ENCODE measurements around the gene UNC79. TPM values are rescaled to one million over a fixed set of nuclear protein-coding genes. Genes with fewer than 3 reads are reported as not detected.

Gene UNC79
- total and polyA plus RNA-seq, 2 donors = 0.05 to 0.11 TPM

DNA sequence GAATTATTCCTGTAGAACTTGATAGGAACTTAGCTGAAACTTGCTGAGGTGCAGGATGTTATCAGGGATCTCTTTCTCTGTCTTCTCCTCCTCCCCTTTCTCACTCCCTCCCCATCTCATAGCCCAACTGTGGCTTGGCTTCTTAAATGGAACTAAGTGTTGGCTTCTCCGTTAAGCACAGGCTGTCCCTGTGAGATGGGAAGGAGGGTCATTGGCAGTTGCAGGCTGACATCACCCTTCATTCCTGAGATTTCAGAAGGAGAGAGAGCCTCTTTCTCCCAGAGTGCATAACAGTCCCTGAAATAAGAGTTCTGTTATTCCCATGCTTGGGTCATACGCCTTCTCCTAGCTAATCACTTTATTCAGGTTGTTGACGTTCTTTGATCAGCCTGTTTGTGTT lies 162.0 kb downstream of the UNC79 start:
- Histone ChIP-seq H3K4me3 (ENCODE audit: low read length in 2 of 2) (no peak overlapping the region), H3K36me3 (ENCODE audit: control insufficient read depth in 2 of 2, insufficient read depth in 2 of 2, low read length in 1 of 2) (no peaks in the 10 kb centered on the region), H3K27me3 (ENCODE audit: control insufficient read depth in 2 of 2, insufficient read depth in 1 of 2, low read length in 1 of 2) (no peaks in the 10 kb centered on the region), H3K4me1 (ENCODE audit: control insufficient read depth in 2 of 2, insufficient read depth in 2 of 2, low read length in 2 of 2) (no peaks in the 10 kb centered on the region), H3K9me3 (ENCODE audit: control insufficient read depth in 2 of 2, insufficient read depth in 1 of 2, low read length in 1 of 2) (no peaks in the 10 kb centered on the region), H3K27ac (ENCODE audit: low read depth in 1 of 2, low read length in 1 of 2) (no peak overlapping the region)
- 58% methylated on average over 3 of the region's 3 CpGs for WGBS
- DNase-seq (ENCODE audit: low read depth in 6 of 9, low spot score in 9 of 9) = no peak

DNA sequence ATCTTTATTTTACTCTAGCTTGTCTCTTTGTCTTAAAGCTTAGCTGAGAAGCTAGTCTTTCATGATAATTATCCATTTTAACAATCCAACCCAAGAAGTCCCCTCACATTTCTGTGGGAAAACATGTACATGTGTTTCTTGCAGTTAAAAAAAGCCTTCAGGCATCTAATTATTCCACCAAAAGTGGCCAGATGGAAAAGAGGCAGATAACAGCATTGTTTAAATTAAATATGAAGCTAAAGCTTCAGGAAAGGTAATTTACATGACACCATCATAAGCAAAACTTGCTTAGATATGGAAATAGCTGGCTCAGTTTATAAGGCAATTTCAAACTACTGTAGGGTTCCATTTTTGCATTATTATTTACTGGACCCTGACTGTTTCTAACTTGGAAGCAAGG lies 175.4 kb downstream of the UNC79 start:
- Histone ChIP-seq H3K36me3 (ENCODE audit: control insufficient read depth in 2 of 2, insufficient read depth in 2 of 2, low read length in 1 of 2) (no peaks in the 10 kb centered on the region), H3K4me1 (ENCODE audit: control insufficient read depth in 2 of 2, insufficient read depth in 2 of 2, low read length in 2 of 2) (no peaks in the 10 kb centered on the region), H3K4me3 (ENCODE audit: low read length in 2 of 2) (no peak overlapping the region), H3K27me3 (ENCODE audit: control insufficient read depth in 2 of 2, insufficient read depth in 1 of 2, low read length in 1 of 2) (no peaks in the 10 kb centered on the region), H3K27ac (ENCODE audit: low read depth in 1 of 2, low read length in 1 of 2) (no peak overlapping the region), H3K9me3 (ENCODE audit: control insufficient read depth in 2 of 2, insufficient read depth in 1 of 2, low read length in 1 of 2) (no peaks in the 10 kb centered on the region)
- DNase-seq (ENCODE audit: low read depth in 6 of 9, low spot score in 9 of 9) = no peak

DNA sequence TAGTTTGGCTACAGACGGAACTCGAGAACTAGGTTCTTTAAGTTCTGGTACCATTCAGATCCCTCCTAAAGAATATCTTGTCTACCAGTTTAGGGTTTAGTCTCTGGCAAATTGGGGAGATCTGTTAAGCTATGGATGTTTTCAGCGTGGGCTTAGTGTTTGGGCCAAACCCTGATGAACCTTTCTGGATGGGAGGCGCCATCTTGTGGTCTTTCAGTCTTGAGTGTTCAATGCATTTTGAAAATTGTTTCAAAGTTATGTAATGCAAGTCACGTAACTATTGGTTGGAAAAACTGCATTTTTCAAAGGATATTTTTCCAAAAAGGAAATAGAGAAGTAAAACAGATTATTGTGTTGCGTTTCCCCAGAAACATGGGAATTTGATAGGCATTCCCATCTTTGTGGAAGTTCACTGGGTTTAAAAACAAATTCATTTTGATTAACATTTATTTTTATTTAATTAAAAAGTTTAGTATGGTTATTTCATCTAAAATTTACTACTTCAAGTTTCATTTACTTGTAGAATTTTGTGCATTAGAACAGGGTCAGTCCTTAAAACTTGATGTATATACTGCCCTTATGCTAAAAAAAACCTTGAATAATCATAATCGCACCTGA lies 188.5 kb downstream of the UNC79 start:
- Histone ChIP-seq H3K4me1 (ENCODE audit: control insufficient read depth in 2 of 2, insufficient read depth in 2 of 2, low read length in 2 of 2) (no peaks in the 10 kb centered on the region), H3K27ac (ENCODE audit: low read depth in 1 of 2, low read length in 1 of 2) (no peak overlapping the region), H3K36me3 (ENCODE audit: control insufficient read depth in 2 of 2, insufficient read depth in 2 of 2, low read length in 1 of 2) (no peaks in the 10 kb centered on the region), H3K9me3 (ENCODE audit: control insufficient read depth in 2 of 2, insufficient read depth in 1 of 2, low read length in 1 of 2) (no peaks in the 10 kb centered on the region), H3K4me3 (ENCODE audit: low read length in 2 of 2) (no peak overlapping the region), H3K27me3 (ENCODE audit: control insufficient read depth in 2 of 2, insufficient read depth in 1 of 2, low read length in 1 of 2) (no peaks in the 10 kb centered on the region)
- DNase-seq (ENCODE audit: low read depth in 6 of 9, low spot score in 9 of 9) = peak in 4 of 9 donors; percentile 3 to 30 (median 14)
- WGBS = 64% methylated on average over 7 of the region's 7 CpGs

DNA sequence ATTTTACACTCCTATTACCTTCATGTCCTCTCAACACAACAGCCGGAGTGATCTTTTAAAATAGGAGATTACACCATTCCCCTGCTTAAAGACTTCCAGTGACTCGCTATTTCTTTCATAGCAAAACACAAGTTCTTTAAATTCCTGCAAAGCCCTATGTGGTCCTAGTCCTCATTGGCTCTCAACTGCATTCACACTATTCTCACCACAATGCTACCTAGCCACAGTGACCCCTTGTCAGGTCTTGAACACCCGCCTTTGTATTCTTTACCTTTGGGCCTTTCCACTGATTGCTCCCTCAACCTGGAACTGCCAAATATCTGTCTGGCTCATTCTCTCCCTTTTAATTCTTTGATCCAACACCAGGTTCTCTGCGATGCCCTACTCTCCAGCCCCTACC lies 197.3 kb downstream of the UNC79 start:
- H3K4me1 ChIP-seq (ENCODE audit: control insufficient read depth in 2 of 2, insufficient read depth in 2 of 2, low read length in 2 of 2) = no peaks in the 10 kb centered on the region
- no peak overlapping the region for H3K27ac ChIP-seq (ENCODE audit: low read depth in 1 of 2, low read length in 1 of 2)
- no peaks in the 10 kb centered on the region for H3K9me3 ChIP-seq (ENCODE audit: control insufficient read depth in 2 of 2, insufficient read depth in 1 of 2, low read length in 1 of 2)
- H3K4me3 ChIP-seq (ENCODE audit: low read length in 2 of 2) = no peak overlapping the region
- H3K27me3 ChIP-seq (ENCODE audit: control insufficient read depth in 2 of 2, insufficient read depth in 1 of 2, low read length in 1 of 2) = no peaks in the 10 kb centered on the region
- H3K36me3 ChIP-seq (ENCODE audit: control insufficient read depth in 2 of 2, insufficient read depth in 2 of 2, low read length in 1 of 2) = no peaks in the 10 kb centered on the region
- WGBS = 95% methylated on average over 4 of the region's 4 CpGs
- no peak for DNase-seq (ENCODE audit: low read depth in 6 of 9, low spot score in 9 of 9)

- H3K36me3 ChIP-seq (ENCODE audit: control insufficient read depth in 2 of 2, insufficient read depth in 2 of 2, low read length in 1 of 2) = no peaks in the 10 kb centered on the region
- H3K27ac ChIP-seq (ENCODE audit: low read depth in 1 of 2, low read length in 1 of 2) = no peak overlapping the region
- H3K9me3 ChIP-seq (ENCODE audit: control insufficient read depth in 2 of 2, insufficient read depth in 1 of 2, low read length in 1 of 2) = no peaks in the 10 kb centered on the region
- no peaks in the 10 kb centered on the region for H3K27me3 ChIP-seq (ENCODE audit: control insufficient read depth in 2 of 2, insufficient read depth in 1 of 2, low read length in 1 of 2)
- DNase-seq (ENCODE audit: low read depth in 6 of 9, low spot score in 9 of 9) = no peak
- H3K4me1 ChIP-seq (ENCODE audit: control insufficient read depth in 2 of 2, insufficient read depth in 2 of 2, low read length in 2 of 2) = no peaks in the 10 kb centered on the region
- no peak overlapping the region for H3K4me3 ChIP-seq (ENCODE audit: low read length in 2 of 2)
Measured at GRCh38 chr14:93629643-93630042, 198.9 kb downstream of the UNC79 start.

DNA sequence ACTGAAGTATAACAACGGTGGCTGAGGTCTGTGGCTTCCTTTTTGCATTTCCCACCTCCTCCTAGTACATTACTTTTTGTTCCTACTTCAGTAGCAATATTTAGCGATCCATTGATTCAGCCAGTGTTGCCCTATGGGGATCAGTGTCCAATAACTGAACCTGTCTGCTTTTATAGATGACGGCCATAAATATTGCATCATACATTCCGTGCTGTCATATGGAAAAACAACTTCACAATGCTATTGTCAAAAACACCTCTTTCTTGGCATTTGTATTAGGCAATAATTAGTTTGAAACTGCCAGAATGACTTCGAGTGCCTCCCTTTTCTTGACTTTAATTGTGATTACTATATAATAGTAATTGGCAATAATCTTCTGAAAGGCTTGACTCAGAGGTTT lies 208.1 kb downstream of the UNC79 start:
- Histone ChIP-seq H3K36me3 (ENCODE audit: control insufficient read depth in 2 of 2, insufficient read depth in 2 of 2, low read length in 1 of 2) (no peaks in the 10 kb centered on the region), H3K27me3 (ENCODE audit: control insufficient read depth in 2 of 2, insufficient read depth in 1 of 2, low read length in 1 of 2) (no peaks in the 10 kb centered on the region), H3K4me3 (ENCODE audit: low read length in 2 of 2) (no peak overlapping the region), H3K27ac (ENCODE audit: low read depth in 1 of 2, low read length in 1 of 2) (no peak overlapping the region), H3K4me1 (ENCODE audit: control insufficient read depth in 2 of 2, insufficient read depth in 2 of 2, low read length in 2 of 2) (no peaks in the 10 kb centered on the region), H3K9me3 (ENCODE audit: control insufficient read depth in 2 of 2, insufficient read depth in 1 of 2, low read length in 1 of 2) (no peaks in the 10 kb centered on the region)
- WGBS = 72% methylated on average over 5 of the region's 5 CpGs
- no peak for DNase-seq (ENCODE audit: low read depth in 6 of 9, low spot score in 9 of 9)

DNA sequence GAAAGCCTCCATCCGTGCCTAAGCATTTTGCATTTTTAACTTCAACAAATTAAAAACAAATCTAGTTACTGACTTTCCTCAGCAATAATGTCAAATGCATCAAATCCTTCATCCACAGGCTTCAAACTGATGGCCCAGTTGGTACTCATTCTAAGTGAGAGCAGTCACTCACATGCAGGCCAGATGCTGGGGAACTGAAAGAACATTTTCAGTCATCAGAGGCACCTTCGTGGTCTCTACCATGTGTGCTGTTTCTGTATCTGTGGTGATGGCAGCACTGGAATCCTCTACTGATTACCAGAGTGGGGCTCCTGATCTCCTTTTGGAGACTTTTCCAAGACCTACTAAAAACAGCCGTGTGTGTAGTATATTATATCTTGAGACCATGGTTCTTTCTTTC lies 212.4 kb downstream of the UNC79 start:
- Histone ChIP-seq H3K36me3 (ENCODE audit: control insufficient read depth in 2 of 2, insufficient read depth in 2 of 2, low read length in 1 of 2) (no peaks in the 10 kb centered on the region), H3K4me1 (ENCODE audit: control insufficient read depth in 2 of 2, insufficient read depth in 2 of 2, low read length in 2 of 2) (no peaks in the 10 kb centered on the region), H3K27me3 (ENCODE audit: control insufficient read depth in 2 of 2, insufficient read depth in 1 of 2, low read length in 1 of 2) (no peaks in the 10 kb centered on the region), H3K4me3 (ENCODE audit: low read length in 2 of 2) (no peak overlapping the region), H3K27ac (ENCODE audit: low read depth in 1 of 2, low read length in 1 of 2) (no peak overlapping the region), H3K9me3 (ENCODE audit: control insufficient read depth in 2 of 2, insufficient read depth in 1 of 2, low read length in 1 of 2) (no peaks in the 10 kb centered on the region)
- no peak for DNase-seq (ENCODE audit: low read depth in 6 of 9, low spot score in 9 of 9)
- 74% methylated on average over 3 of the region's 3 CpGs for WGBS

- no peaks in the 10 kb centered on the region for H3K4me1 ChIP-seq (ENCODE audit: control insufficient read depth in 2 of 2, insufficient read depth in 2 of 2, low read length in 2 of 2)
- H3K27me3 ChIP-seq (ENCODE audit: control insufficient read depth in 2 of 2, insufficient read depth in 1 of 2, low read length in 1 of 2) = no peaks in the 10 kb centered on the region
- H3K27ac ChIP-seq (ENCODE audit: low read depth in 1 of 2, low read length in 1 of 2) = no peak overlapping the region
- no peak for DNase-seq (ENCODE audit: low read depth in 6 of 9, low spot score in 9 of 9)
- H3K4me3 ChIP-seq (ENCODE audit: low read length in 2 of 2) = no peak overlapping the region
- H3K9me3 ChIP-seq (ENCODE audit: control insufficient read depth in 2 of 2, insufficient read depth in 1 of 2, low read length in 1 of 2) = no peaks in the 10 kb centered on the region
- no peaks in the 10 kb centered on the region for H3K36me3 ChIP-seq (ENCODE audit: control insufficient read depth in 2 of 2, insufficient read depth in 2 of 2, low read length in 1 of 2)
- WGBS = 96% methylated on average over 5 of the region's 5 CpGs
Measured at GRCh38 chr14:93643676-93644075, 212.9 kb downstream of the UNC79 start.

- 79% methylated on average over 3 of the region's 3 CpGs for WGBS
- Histone ChIP-seq H3K4me1 (ENCODE audit: control insufficient read depth in 2 of 2, insufficient read depth in 2 of 2, low read length in 2 of 2) (no peaks in the 10 kb centered on the region), H3K4me3 (ENCODE audit: low read length in 2 of 2) (no peak overlapping the region), H3K27me3 (ENCODE audit: control insufficient read depth in 2 of 2, insufficient read depth in 1 of 2, low read length in 1 of 2) (no peaks in the 10 kb centered on the region), H3K27ac (ENCODE audit: low read depth in 1 of 2, low read length in 1 of 2) (no peak overlapping the region), H3K36me3 (ENCODE audit: control insufficient read depth in 2 of 2, insufficient read depth in 2 of 2, low read length in 1 of 2) (no peaks in the 10 kb centered on the region), H3K9me3 (ENCODE audit: control insufficient read depth in 2 of 2, insufficient read depth in 1 of 2, low read length in 1 of 2) (no peaks in the 10 kb centered on the region)
- DNase-seq (ENCODE audit: low read depth in 6 of 9, low spot score in 9 of 9) = no peak
Measured at GRCh38 chr14:93645200-93645599, 214.5 kb downstream of the UNC79 start.

Data from thymus (tissue), 11 donors.